CD4-positive, alpha-beta memory T cell (primary cell): ENCODE data around the gene CDA. TPM values are rescaled to one million over a fixed set of nuclear protein-coding genes. Genes with fewer than 3 reads are reported as not detected.
A peak's percentile ranks its signal among the peaks of the same experiment; 100 is the strongest.

Experiments
- CTCF ChIA-PET: fragments of 350-600 bp; sonication (Branson Sonifier 250); formaldehyde crosslinking; loops from one replicate; lab custom pipeline; 2021; ENCODE audit warnings: inconsistent platforms; ENCODE audit not compliant: partially characterized antibody; lab: Charles Lee
- POLR2A ChIA-PET: fragments of 350-600 bp; sonication (Branson Sonifier 250); formaldehyde crosslinking; loops from one replicate; lab custom pipeline; 2021; ENCODE audit not compliant: partially characterized antibody; lab: Charles Lee
- DNase-seq, 5 donors: peaks; one replicate each; pipeline versions ENCODE4 v3.0.0 to v3.0.0-alpha.2; 2020 to 2022; ENCODE audit warnings: mixed read lengths in 1 of 5
- H3K27ac ChIP-seq: one replicate; pipeline ENCODE4 v1.7.0; 2013; ENCODE audit warnings: low read depth, low read length
- H3K27me3 ChIP-seq: 2 replicates; pipeline ENCODE4 v1.7.0; 2013; ENCODE audit warnings: mild to moderate bottlenecking, low read length, moderate library complexity; ENCODE audit not compliant: insufficient read depth
- H3K36me3 ChIP-seq: 2 replicates; pipeline ENCODE4 v1.7.0; 2013; ENCODE audit warnings: mild to moderate bottlenecking, low read length, moderate library complexity; ENCODE audit not compliant: insufficient read depth
- H3K4me1 ChIP-seq: 2 replicates; pipeline ENCODE4 v1.7.0; 2013; ENCODE audit warnings: mild to moderate bottlenecking, low read length, moderate library complexity; ENCODE audit not compliant: insufficient read depth
- H3K4me3 ChIP-seq, 2 donors: one replicate each; pipeline ENCODE4 v1.7.0; 2013; ENCODE audit warnings: low read length in 2 of 2, mild to moderate bottlenecking in 1 of 2
- H3K9me3 ChIP-seq, 2 donors: one replicate each; pipeline ENCODE4 v1.7.0; 2013; ENCODE audit warnings: low read length in 2 of 2, control low read depth in 1 of 2; ENCODE audit not compliant: control insufficient read depth in 1 of 2
- H3K27ac Mint-ChIP-seq, 7 donors: one replicate each; pipeline ENCODE4 v1.8.0; 2020 to 2021; ENCODE audit warnings: mixed read lengths in 7 of 7, mild to moderate bottlenecking in 6 of 7, inconsistent platforms in 3 of 7, moderate library complexity in 3 of 7
- H3K27me3 Mint-ChIP-seq, 2 donors: one replicate each; pipeline ENCODE4 v1.8.0; 2020 to 2021; ENCODE audit warnings: mixed read lengths in 2 of 2
- H3K36me3 Mint-ChIP-seq, 2 donors: one replicate each; pipeline ENCODE4 v1.8.0; 2020 to 2021; ENCODE audit warnings: mixed read lengths in 2 of 2, inconsistent platforms in 1 of 2, mild to moderate bottlenecking in 1 of 2
- H3K4me1 Mint-ChIP-seq, 4 donors: one replicate each; pipeline ENCODE4 v1.8.0; 2020 to 2021; ENCODE audit warnings: mixed read lengths in 4 of 4, mild to moderate bottlenecking in 1 of 4
- H3K4me3 Mint-ChIP-seq, 8 donors: one replicate each; pipeline ENCODE4 v1.8.0; 2020 to 2021; ENCODE audit warnings: mixed read lengths in 8 of 8, mild to moderate bottlenecking in 7 of 8, moderate library complexity in 6 of 8, inconsistent platforms in 3 of 8
- H3K9me3 Mint-ChIP-seq, 8 donors: one replicate each; pipeline ENCODE4 v1.8.0; 2020 to 2021; ENCODE audit warnings: mixed read lengths in 8 of 8, mild to moderate bottlenecking in 5 of 8, inconsistent platforms in 3 of 8, moderate library complexity in 1 of 8
- intact Hi-C: fragments of 100-400 bp; cut with micrococcal nuclease; formaldehyde crosslinking; loops from one replicate; pipeline ENCODE4 v1.15.1; 2023
- polyA plus RNA-seq, 2 donors: library from polyadenylated mRNA; unstranded; fragments of 300-500 nt; fragmentation: Illumina TruSeq; gene quantifications; one replicate each; pipeline ENCODE4 v1.2.3, GENCODE V29; 2021
- total RNA-seq, 2 experiments: library from RNA; stranded (reverse); gene quantifications; one replicate each; pipeline ENCODE4 v1.2.3, GENCODE V29; 2021

The CDA gene
- total and polyA plus RNA-seq, 4 experiments from 2014 or later: not detected

DNA sequence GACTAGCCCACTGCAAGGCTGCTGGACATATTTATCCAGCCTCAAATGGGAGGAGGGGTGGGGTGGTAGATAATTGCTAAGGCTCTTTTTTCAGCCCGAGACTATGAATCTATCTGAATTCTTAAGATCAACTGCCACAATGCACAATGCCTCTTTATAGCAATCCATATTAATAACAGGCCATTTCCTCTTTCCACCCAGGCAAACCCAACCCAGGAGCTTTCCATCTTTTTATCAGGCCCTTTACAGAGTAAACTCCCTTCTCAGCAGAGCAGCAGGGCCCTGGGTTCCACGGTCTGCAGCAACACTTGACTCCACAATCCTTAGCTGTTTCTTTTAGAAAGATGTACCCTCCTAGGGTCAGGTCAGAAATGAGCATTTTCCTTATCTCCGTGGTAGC is 71.5 kb downstream of the CDA start:
- POLR2A ChIA-PET: interaction anchor here (1.2 to 3.0 kb wide), 4 partner anchors 13 to 362 kb away, joined by 4 to 24 read pairs (median 10); partner anchors contain the start of gene HP1BP3
- DNase-seq: no peak
- intact Hi-C loops: loop anchor here (5.0 kb wide), 1 partner anchor 153 kb away; the partner anchor contains the start of gene MUL1
- Histone ChIP-seq H3K27ac (peak overlapping the region; percentile 74), H3K4me3 (peak overlapping the region; percentile 86 to 98), H3K4me1 (peaks cover 37% of the 10 kb centered on the region), H3K9me3 (no peaks in the 10 kb centered on the region), H3K36me3 (peaks cover 32% of the 10 kb centered on the region), H3K27me3 (no peaks in the 10 kb centered on the region)
- H3K9me3 Mint-ChIP-seq: no peaks in the 10 kb centered on the region
- H3K4me1 Mint-ChIP-seq: peaks cover 33 to 64% (median 44%) of the 10 kb centered on the region in 4 donors
- no peaks in the 10 kb centered on the region for H3K27me3 Mint-ChIP-seq
- CTCF ChIA-PET: interaction anchor here (1.1 to 2.0 kb wide), 4 partner anchors 19 to 26 kb away, joined by 3 to 10 read pairs (median 6); no protein-coding TSS in a partner anchor
- H3K4me3 Mint-ChIP-seq: peak overlapping the region; percentile 96 to 100 (median 98)
- H3K27ac Mint-ChIP-seq: peak overlapping the region; percentile 96 to 99 (median 98)
- peaks cover 12 to 51% of the 10 kb centered on the region in 2 donors for H3K36me3 Mint-ChIP-seq

DNA sequence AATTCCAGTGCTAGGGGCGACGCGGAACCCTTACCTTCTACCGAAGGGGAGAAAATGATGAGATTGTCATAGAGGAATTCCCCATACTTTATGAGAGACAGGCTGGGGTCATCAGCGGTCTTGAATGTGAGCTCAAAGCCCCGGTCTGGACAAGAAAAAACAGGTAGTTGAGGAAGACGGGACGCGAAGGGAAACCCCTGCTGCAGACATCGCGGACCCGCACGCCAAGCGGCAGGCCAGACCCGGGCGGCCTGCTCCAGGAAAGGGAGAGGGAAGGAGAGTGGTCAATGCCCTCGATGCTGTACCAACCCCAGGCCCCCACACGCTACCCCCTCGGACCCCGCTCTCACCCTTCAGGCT is 71.9 kb downstream of the CDA start:
- peak overlapping the region; percentile 96 to 99 (median 98) for H3K27ac Mint-ChIP-seq
- H3K4me3 Mint-ChIP-seq: peak overlapping the region; percentile 96 to 100 (median 98)
- no peaks in the 10 kb centered on the region for H3K27me3 Mint-ChIP-seq
- Histone ChIP-seq H3K27me3 (no peaks in the 10 kb centered on the region), H3K27ac (peak overlapping the region; percentile 74), H3K4me3 (peak overlapping the region; percentile 86 to 98), H3K4me1 (peaks cover 37% of the 10 kb centered on the region), H3K36me3 (peaks cover 28% of the 10 kb centered on the region), H3K9me3 (no peaks in the 10 kb centered on the region)
- CTCF ChIA-PET: interaction anchor here (0.9 to 2.0 kb wide), 6 partner anchors 20 to 534 kb away, joined by 3 to 10 read pairs (median 4); partner anchors contain the start of gene KIF17
- peak in 2 of 5 donors; percentile 29 to 61 for DNase-seq
- peaks cover 33 to 63% (median 44%) of the 10 kb centered on the region in 4 donors for H3K4me1 Mint-ChIP-seq
- intact Hi-C loops: loop anchor here (1.0 to 5.0 kb wide), 2 partner anchors 27 to 154 kb away; partner anchors contain the start of gene MUL1
- peaks cover 11 to 49% of the 10 kb centered on the region in 2 donors for H3K36me3 Mint-ChIP-seq
- no peaks in the 10 kb centered on the region for H3K9me3 Mint-ChIP-seq
- POLR2A ChIA-PET: interaction anchor here (0.9 to 3.0 kb wide), 5 partner anchors 13 to 1792 kb away, joined by 3 to 24 read pairs (median 4); partner anchors contain the start of gene HP1BP3

- no peaks in the 10 kb centered on the region for H3K27me3 Mint-ChIP-seq
- peaks cover 31 to 62% (median 44%) of the 10 kb centered on the region in 4 donors for H3K4me1 Mint-ChIP-seq
- Histone ChIP-seq H3K27ac (peak within 1 kb of the TSS; percentile 74), H3K9me3 (no peaks in the 10 kb centered on the region), H3K4me1 (peaks cover 37% of the 10 kb centered on the region), H3K4me3 (peak within 1 kb of the TSS; percentile 86 to 98), H3K27me3 (no peaks in the 10 kb centered on the region), H3K36me3 (peaks cover 21% of the 10 kb centered on the region)
- H3K27ac Mint-ChIP-seq: peak within 1 kb of the TSS; percentile 96 to 99 (median 98)
- peaks cover 9 to 43% of the 10 kb centered on the region in 2 donors for H3K36me3 Mint-ChIP-seq
- intact Hi-C loops: loop anchor here (1.0 to 5.0 kb wide), 2 partner anchors 27 to 154 kb away; partner anchors contain the start of gene MUL1
- CTCF ChIA-PET: interaction anchor here (0.9 to 2.0 kb wide), 7 partner anchors 20 to 534 kb away, joined by 3 to 10 read pairs (median 3); partner anchors contain the start of gene KIF17
- peak within 1 kb of the TSS; percentile 96 to 100 (median 98) for H3K4me3 Mint-ChIP-seq
- H3K9me3 Mint-ChIP-seq: no peaks in the 10 kb centered on the region
- POLR2A ChIA-PET: interaction anchor here (0.7 to 3.0 kb wide), 7 partner anchors 14 to 1791 kb away, joined by 3 to 24 read pairs (median 4); partner anchors contain the start of gene HP1BP3
- DNase-seq: peak; percentile 93 to 97 (median 95)
These were observed 72.6 kb downstream of the CDA start, which contains the start of gene DDOST for GRCh38 chr1:20661207-20662109. Gene DDOST (minus strand): TSS chr1:20661369. CDS start chr1:20661350, 19 bp downstream.

GRCh38 chr1:20662110-20662475 is 73.2 kb downstream of the CDA start:
- Mint-ChIP-seq H3K27me3 (no peaks in the 10 kb centered on the region), H3K9me3 (no peaks in the 10 kb centered on the region)

DNA sequence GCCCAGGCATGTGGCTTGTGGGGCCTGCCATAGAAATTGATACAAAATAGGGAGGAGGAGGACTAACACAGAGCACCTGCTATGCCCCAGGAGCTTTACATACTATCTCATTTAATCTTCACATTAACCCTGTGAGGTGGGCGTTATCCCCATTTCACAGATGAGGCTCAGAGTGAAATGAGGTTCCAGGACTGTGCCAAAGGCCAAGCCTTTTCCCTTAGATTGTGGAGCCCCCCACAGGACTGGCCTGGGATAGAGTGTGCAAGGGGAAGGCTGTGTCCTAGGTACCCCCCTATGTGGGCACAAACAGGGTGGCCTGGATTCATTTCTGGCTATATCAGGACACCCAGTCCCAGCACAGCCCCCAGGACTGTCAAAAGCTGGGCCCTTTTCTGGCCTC is 74.5 kb downstream of the CDA start:
- H3K36me3 Mint-ChIP-seq: peaks cover 0 to 24% of the 10 kb centered on the region in 2 donors
- intact Hi-C loops: loop anchor here (5.0 kb wide), 1 partner anchor 156 kb away; the partner anchor contains the start of gene MUL1
- peaks cover 29 to 47% (median 37%) of the 10 kb centered on the region in 4 donors for H3K4me1 Mint-ChIP-seq
- H3K9me3 Mint-ChIP-seq: no peaks in the 10 kb centered on the region
- POLR2A ChIA-PET: interaction anchor here (1.6 kb wide), 1 partner anchor 123 kb away, joined by 3 read pairs; the partner anchor contains the start of gene HP1BP3
- Histone ChIP-seq H3K27ac (no peak overlapping the region), H3K4me3 (no peak overlapping the region), H3K4me1 (peaks cover 34% of the 10 kb centered on the region), H3K9me3 (no peaks in the 10 kb centered on the region), H3K27me3 (no peaks in the 10 kb centered on the region), H3K36me3 (peaks cover 2% of the 10 kb centered on the region)
- no peaks in the 10 kb centered on the region for H3K27me3 Mint-ChIP-seq
- peak overlapping the region in 4 of 8 donors; percentile 20 to 99 (median 39) for H3K4me3 Mint-ChIP-seq
- DNase-seq: no peak
- H3K27ac Mint-ChIP-seq: peak overlapping the region in 1 of 7 donors; percentile 97
- CTCF ChIA-PET: interaction anchor here (0.8 to 1.2 kb wide), 3 partner anchors 14 to 33 kb away, joined by 3 to 5 read pairs (median 3); partner anchors contain the start of gene PINK1

More at GRCh38 chr1:20662110-20662475, 73.2 kb downstream of the CDA start:
- Histone ChIP-seq H3K9me3 (no peaks in the 10 kb centered on the region), H3K27me3 (no peaks in the 10 kb centered on the region), H3K27ac (peak overlapping the region; percentile 74), H3K4me1 (peaks cover 37% of the 10 kb centered on the region), H3K4me3 (peak overlapping the region; percentile 86 to 98), H3K36me3 (peaks cover 15% of the 10 kb centered on the region)
- ChIA-PET CTCF (interaction anchor here (1.0 to 2.0 kb wide), 5 partner anchors 21 to 533 kb away, joined by 3 to 10 read pairs (median 6); no protein-coding TSS in a partner anchor), POLR2A (interaction anchor here (1.1 to 3.0 kb wide), 4 partner anchors 28 to 125 kb away, joined by 3 to 24 read pairs (median 9); partner anchors contain the start of gene HP1BP3)
- DNase-seq: no peak
- peak overlapping the region; percentile 96 to 99 (median 98) for H3K27ac Mint-ChIP-seq
- intact Hi-C loops: loop anchor here (5.0 kb wide), 1 partner anchor 155 kb away; the partner anchor contains the start of gene MUL1
- peaks cover 30 to 59% (median 42%) of the 10 kb centered on the region in 4 donors for H3K4me1 Mint-ChIP-seq
- H3K36me3 Mint-ChIP-seq: peaks cover 3 to 37% of the 10 kb centered on the region in 2 donors
- H3K4me3 Mint-ChIP-seq: peak overlapping the region; percentile 96 to 100 (median 98)

DNA sequence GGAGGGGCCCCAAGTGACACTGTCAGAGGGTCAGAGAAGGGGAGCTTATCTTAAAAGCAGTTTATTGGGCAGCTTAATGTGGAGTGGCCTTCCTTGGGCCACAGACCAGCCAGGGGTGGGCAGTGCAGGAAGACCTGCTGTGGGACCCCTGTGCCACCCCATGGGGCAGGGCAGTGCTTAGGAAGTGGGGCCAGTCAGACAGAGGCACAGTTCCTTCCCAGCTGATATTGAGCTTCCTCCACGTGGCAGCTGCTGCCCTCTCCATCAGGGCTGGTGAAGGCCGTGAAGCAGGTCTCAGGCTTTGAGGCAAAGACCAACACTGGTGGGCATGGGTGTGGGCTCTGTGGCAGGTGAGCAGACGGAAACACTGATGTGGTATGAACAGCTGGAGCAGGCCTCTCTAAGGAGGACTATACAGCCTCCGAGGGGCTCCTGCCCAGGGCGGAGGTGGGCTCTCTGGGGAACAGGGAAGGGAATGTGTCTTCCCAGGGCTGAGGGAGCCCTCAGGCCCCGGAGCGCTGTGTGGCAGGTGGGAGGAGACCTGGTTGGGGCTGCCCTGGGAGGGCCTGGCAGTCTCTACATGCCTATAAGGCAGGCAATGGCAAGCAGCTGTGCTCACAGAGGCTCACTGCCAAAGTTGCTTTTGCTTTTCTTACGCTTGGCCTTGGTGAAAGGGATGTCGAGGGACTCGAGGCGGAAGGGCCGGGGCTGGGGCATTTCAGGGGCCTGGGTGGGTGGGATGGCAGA is 75.2 kb downstream of the CDA start:
- Histone ChIP-seq H3K9me3 (no peaks in the 10 kb centered on the region), H3K36me3 (no peaks in the 10 kb centered on the region), H3K4me1 (peaks cover 26% of the 10 kb centered on the region), H3K27ac (no peak overlapping the region), H3K27me3 (no peaks in the 10 kb centered on the region), H3K4me3 (no peak overlapping the region)
- CTCF ChIA-PET: interaction anchor here (0.8 to 1.2 kb wide), 3 partner anchors 14 to 33 kb away, joined by 3 to 5 read pairs (median 3); partner anchors contain the start of gene PINK1
- no peaks in the 10 kb centered on the region for H3K27me3 Mint-ChIP-seq
- no peak overlapping the region for H3K27ac Mint-ChIP-seq
- peaks cover 27 to 40% (median 34%) of the 10 kb centered on the region in 4 donors for H3K4me1 Mint-ChIP-seq
- POLR2A ChIA-PET: interaction anchor here (0.9 to 1.6 kb wide), 2 partner anchors 30 to 122 kb away, joined by 3 to 5 read pairs; partner anchors contain the start of gene HP1BP3
- intact Hi-C loops: loop anchor here (5.0 kb wide), 1 partner anchor 157 kb away; the partner anchor contains the start of gene MUL1
- no peak overlapping the region for H3K4me3 Mint-ChIP-seq
- no peaks in the 10 kb centered on the region for H3K9me3 Mint-ChIP-seq
- DNase-seq: no peak
- peaks cover 0 to 20% of the 10 kb centered on the region in 2 donors for H3K36me3 Mint-ChIP-seq
